ENCODE results near the gene TBC1D14. TPM values are rescaled to one million over a fixed set of nuclear protein-coding genes. Genes with fewer than 3 reads are reported as not detected.

TBC1D14 gene
- total and polyA plus RNA-seq, 9 of the 15 experiments (the other 6 are each of a cell fraction or from before 2014, with no cell fraction given) = 2.1 to 59.6 (median 44.8) TPM

DNA sequence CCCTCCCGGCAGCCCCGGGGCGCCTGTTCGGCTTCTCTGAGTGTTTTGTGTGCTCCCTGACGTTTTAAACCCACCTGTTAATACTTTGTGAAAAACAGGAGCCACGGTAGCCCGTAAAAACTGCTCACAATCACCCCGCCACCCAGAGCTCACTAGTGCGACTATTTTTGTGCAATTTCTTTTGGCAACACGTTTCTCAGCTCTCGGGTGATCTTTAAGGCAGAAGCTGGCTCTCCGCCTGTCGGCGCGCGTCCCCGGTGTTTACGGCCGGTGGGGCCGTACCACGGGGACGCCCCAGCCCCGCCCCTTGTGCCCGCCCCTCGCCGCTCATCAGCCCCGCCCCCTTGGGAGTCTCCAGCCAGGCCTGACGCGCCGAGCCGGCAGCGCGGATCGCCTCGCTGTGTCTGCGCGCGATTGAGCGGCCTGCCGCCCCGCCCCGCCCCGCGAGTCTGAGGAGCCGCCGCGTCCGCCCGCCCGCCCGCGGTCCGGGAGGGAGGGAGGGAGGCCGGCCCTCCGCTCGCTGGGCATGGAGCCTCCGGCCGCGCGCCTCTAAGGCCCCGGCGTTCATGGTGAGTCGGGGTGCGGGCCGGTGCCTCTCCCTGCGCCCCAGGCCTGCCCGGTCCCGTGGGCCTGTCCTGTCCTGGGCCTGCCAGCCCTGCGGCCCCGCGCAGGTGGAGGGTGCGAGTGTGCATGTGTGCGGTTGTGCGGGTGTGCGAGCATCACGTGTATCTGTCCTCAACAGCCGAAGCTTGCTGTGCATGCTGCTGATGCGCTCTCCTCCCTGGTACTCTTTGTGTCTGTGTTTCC lies 77.4 kb downstream of the TBC1D14 start (continued):
- no peak for TF ChIP-seq TRIM25 (IDR thresholded peaks at IDR 0.05; ENCODE audit: borderline replicate concordance)
- TF ChIP-seq, protein P1, sequence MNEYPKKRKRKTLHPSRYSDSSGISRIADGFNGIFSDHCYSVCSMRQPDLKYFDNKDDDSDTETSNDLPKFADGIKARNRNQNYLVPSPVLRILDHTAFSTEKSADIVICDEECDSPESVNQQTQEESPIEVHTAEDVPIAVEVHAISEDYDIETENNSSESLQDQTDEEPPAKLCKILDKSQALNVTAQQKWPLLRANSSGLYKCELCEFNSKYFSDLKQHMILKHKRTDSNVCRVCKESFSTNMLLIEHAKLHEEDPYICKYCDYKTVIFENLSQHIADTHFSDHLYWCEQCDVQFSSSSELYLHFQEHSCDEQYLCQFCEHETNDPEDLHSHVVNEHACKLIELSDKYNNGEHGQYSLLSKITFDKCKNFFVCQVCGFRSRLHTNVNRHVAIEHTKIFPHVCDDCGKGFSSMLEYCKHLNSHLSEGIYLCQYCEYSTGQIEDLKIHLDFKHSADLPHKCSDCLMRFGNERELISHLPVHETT (CRISPR knock-in tag; conservative IDR thresholded peaks at IDR 0.05 in 1 of 2, IDR thresholded peaks at IDR 0.05 in 1 of 2) = peak in 1 of 2 experiments; percentile 99; a peak in 2 of 4 replicates
- no peak for TF ChIP-seq GTF2A2 (tag; IDR thresholded peaks at IDR 0.05)
- peak in 2 of 3 experiments; percentile 20 to 81 for TF ChIP-seq YY1 (IDR thresholded peaks at IDR 0.05; ENCODE audit: borderline replicate concordance in 1 of 3, control insufficient read depth in 1 of 3, extremely low read depth in 1 of 3, insufficient read depth in 3 of 3, insufficient read length in 1 of 3, insufficient replicate concordance in 2 of 3, low read depth in 1 of 3, low read length in 2 of 3)
- peak; percentile 28; the same call in 1 of the 2 replicates for TF ChIP-seq TOE1 (IDR thresholded peaks at IDR 0.05; ENCODE audit: borderline replicate concordance)
- TF ChIP-seq TOE1 (CRISPR knock-in tag; IDR thresholded peaks at IDR 0.05; ENCODE audit: borderline replicate concordance, low read depth) = no peak
- TF ChIP-seq MAX (CRISPR knock-in tag; IDR thresholded peaks at IDR 0.05) = peak; percentile 71
- no peak for TF ChIP-seq MEF2D (tag; conservative IDR thresholded peaks at IDR 0.05; ENCODE audit: low read depth)
- peak; percentile 78 for TF ChIP-seq POLR2G (IDR thresholded peaks at IDR 0.05; ENCODE audit: low read depth, low read length)

All from K562 (cell line).